Measurements from ENCODE around the gene FYTTD1. TPM values are rescaled to one million over a fixed set of nuclear protein-coding genes. Genes with fewer than 3 reads are reported as not detected.
A peak's percentile ranks its signal among the peaks of the same experiment; 100 is the strongest.

Gene FYTTD1
- total RNA-seq, 3 donors from 2014 or later, result 56.5 to 61.6 (median 56.7) TPM

DNA sequence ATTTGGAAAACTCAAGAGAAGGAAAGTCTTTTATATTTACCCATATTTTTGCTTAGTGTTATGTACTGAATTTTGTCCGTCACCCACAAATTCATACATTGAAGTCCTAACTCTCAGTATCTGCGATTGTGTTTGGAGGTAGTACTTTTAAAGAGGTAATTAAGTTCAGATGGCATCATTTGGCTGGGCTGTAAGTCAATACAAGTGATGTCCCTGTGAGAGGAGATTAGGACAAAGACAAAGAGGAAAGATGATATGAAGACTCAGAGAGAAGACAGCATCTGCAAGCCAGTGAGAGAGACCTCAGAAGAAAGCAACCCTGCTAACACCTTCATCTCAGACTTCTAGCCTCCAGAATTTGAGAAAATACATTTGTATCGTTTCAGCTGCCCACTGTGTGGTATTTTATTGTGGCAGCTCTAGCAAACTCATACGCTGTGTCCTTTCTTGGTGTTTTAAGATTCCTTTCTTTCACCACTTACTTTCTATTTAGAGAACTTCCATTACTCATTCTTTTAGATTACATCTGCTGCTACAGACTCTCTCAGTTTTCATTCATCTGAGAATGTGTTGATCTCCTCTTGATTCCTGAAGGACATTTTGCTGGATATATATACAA is 58.4 kb downstream of the FYTTD1 start:
- Histone ChIP-seq H3K27me3 (no peaks in the 10 kb centered on the region), H3K27ac (peak overlapping the region in 1 of 2 donors; percentile 54), H3K36me3 (no peaks in the 10 kb centered on the region), H3K4me3 (no peak overlapping the region), H3K9me3 (no peaks in the 10 kb centered on the region), H3K4me1 (peaks cover 0 to 3% of the 10 kb centered on the region in 2 donors)
- no peak for DNase-seq (ENCODE audit: low spot score in 2 of 2)
- TF ChIP-seq POLR2A (IDR thresholded peaks at IDR 0.05), result no peak
- TF ChIP-seq CTCF (IDR thresholded peaks at IDR 0.05), result no peak
- no peak for TF ChIP-seq POLR2AphosphoS5 (IDR thresholded peaks at IDR 0.05)
- intact Hi-C loops (cut with DNase I; ENCODE audit: low total_unique reads), result no loop called here

DNA sequence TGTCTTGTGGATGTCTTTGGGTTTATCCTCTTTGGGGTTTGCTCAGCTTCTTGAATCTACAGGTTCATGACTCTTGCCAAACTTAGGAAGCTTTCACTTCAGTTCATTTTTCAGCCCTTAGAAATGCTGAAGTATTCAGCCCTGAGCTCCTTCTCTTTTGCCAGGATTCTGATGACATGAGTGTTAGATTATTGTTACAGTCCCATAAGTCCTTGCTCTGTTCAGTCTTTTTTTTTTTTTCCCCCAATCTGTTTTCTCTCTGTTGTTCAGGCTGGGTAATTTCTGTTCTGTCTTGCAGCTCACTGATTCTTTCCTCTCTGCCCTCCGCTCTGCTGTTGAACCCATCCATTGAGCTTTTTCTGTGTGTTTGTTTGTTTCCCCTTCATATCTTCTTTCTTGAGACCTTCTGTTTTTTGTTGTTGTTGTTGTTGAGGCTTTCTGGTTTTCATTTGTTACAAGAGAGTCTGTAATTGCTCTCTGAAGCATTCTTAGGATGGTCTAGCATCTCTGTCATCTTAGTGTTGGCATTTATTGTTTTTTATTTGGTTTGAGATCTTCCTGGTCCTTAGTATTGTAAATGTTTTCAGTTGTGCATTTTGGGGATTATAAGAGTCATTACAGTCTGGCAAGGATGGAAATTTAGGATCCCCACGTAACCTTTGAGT is 59.8 kb downstream of the FYTTD1 start:
- Histone ChIP-seq H3K4me3 (no peak overlapping the region), H3K36me3 (no peaks in the 10 kb centered on the region), H3K27me3 (no peaks in the 10 kb centered on the region), H3K27ac (peak overlapping the region; percentile 8 to 54), H3K4me1 (peaks cover 0 to 3% of the 10 kb centered on the region in 2 donors), H3K9me3 (no peaks in the 10 kb centered on the region)
- TF ChIP-seq POLR2A (IDR thresholded peaks at IDR 0.05) (no peak), CTCF (IDR thresholded peaks at IDR 0.05) (no peak), POLR2AphosphoS5 (IDR thresholded peaks at IDR 0.05) (no peak)
- DNase-seq (ENCODE audit: low spot score in 2 of 2), result no peak
- intact Hi-C loops (cut with DNase I; ENCODE audit: low total_unique reads), result no loop called here

- peak overlapping the region in 1 of 2 donors; percentile 15 for H3K27ac ChIP-seq
Measured at GRCh38 chr3:197810901-197811300, 61.2 kb downstream of the FYTTD1 start.

GRCh38 chr3:197811343-197811742 is 61.7 kb downstream of the FYTTD1 start:
- no peaks in the 10 kb centered on the region for H3K27me3 ChIP-seq
- no peaks in the 10 kb centered on the region for H3K36me3 ChIP-seq
- peak overlapping the region; percentile 15 to 22 for H3K27ac ChIP-seq
- TF ChIP-seq POLR2AphosphoS5 (IDR thresholded peaks at IDR 0.05) (peak in 2 of 3 donors; percentile 42 to 62), CTCF (IDR thresholded peaks at IDR 0.05) (no peak)
- peak in 1 of 2 donors; percentile 76 for DNase-seq (ENCODE audit: low spot score in 2 of 2)
- intact Hi-C loops (cut with DNase I; ENCODE audit: low total_unique reads), result no loop called here
- peaks cover 0 to 3% of the 10 kb centered on the region in 2 donors for H3K4me1 ChIP-seq
- H3K4me3 ChIP-seq, result no peak overlapping the region
- H3K9me3 ChIP-seq, result no peaks in the 10 kb centered on the region

More at GRCh38 chr3:197810901-197811300, 61.2 kb downstream of the FYTTD1 start:
- TF ChIP-seq CTCF (IDR thresholded peaks at IDR 0.05) (no peak), POLR2AphosphoS5 (IDR thresholded peaks at IDR 0.05) (no peak), POLR2A (IDR thresholded peaks at IDR 0.05) (no peak)
- no peak overlapping the region for H3K4me3 ChIP-seq
- no peaks in the 10 kb centered on the region for H3K9me3 ChIP-seq
- no peaks in the 10 kb centered on the region for H3K36me3 ChIP-seq
- H3K27me3 ChIP-seq, result no peaks in the 10 kb centered on the region
- no peak for DNase-seq (ENCODE audit: low spot score in 2 of 2)
- H3K4me1 ChIP-seq, result peaks cover 0 to 3% of the 10 kb centered on the region in 2 donors
- intact Hi-C loops (cut with DNase I; ENCODE audit: low total_unique reads), result no loop called here

- no peaks in the 10 kb centered on the region for H3K27me3 ChIP-seq
- intact Hi-C loops (cut with DNase I; ENCODE audit: low total_unique reads), result no loop called here
- no peaks in the 10 kb centered on the region for H3K36me3 ChIP-seq
- DNase-seq (ENCODE audit: low spot score in 2 of 2), result no peak
- no peak for TF ChIP-seq CTCF (IDR thresholded peaks at IDR 0.05)
- TF ChIP-seq POLR2AphosphoS5 (IDR thresholded peaks at IDR 0.05), result no peak
- no peak for TF ChIP-seq POLR2A (IDR thresholded peaks at IDR 0.05)
- H3K4me1 ChIP-seq, result peaks cover 0 to 3% of the 10 kb centered on the region in 2 donors
- H3K9me3 ChIP-seq, result no peaks in the 10 kb centered on the region
- H3K4me3 ChIP-seq, result no peak overlapping the region
- H3K27ac ChIP-seq, result no peak overlapping the region
Measured at GRCh38 chr3:197814372-197814771, 64.7 kb downstream of the FYTTD1 start.
